GM23248 (cell line): ENCODE measurements around the gene RNF8.

Source experiments
- EZH2 ChIP-seq: fragments of 200-600 bp; sonication (generic); IDR thresholded peaks from 2 replicates; pipeline ENCODE4 v1.6.1; 2018; ENCODE audit warnings: antibody characterized with exemption, mild to moderate bottlenecking; ENCODE audit not compliant: insufficient read depth, poor library complexity, severe bottlenecking
- EZH2phosphoT487 ChIP-seq: fragments of 200-600 bp; sonication (generic); IDR thresholded peaks from 2 replicates; pipeline ENCODE4 v1.6.1; 2018; ENCODE audit warnings: antibody characterized with exemption, moderate library complexity, mild to moderate bottlenecking, low read depth; ENCODE audit not compliant: insufficient read depth

DNA sequence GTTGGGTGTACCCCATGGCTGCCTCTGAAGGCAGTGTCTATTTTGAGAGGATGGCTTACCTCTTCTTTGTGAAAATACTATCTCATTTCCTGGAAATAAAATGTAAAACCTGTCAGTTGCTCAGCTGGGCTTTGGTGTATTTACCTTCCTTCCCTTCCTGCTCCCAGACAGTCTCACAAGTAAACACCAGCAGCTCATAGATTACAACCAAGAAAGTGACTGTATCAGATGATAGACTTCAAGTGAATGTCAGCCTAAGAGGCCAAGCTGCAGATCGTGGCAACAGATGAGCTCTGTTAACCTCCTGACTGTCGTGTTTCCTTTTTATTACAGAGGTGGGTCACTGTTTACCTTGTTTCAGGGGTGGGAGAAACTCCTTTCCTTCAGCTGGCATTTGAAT, 37.3 kb downstream of the RNF8 start:
- no peak for TF ChIP-seq EZH2
- no peak for TF ChIP-seq EZH2phosphoT487
